Endothelial cell of umbilical vein (primary cell): Measurements from ENCODE around the gene TRPM3. TPM values are rescaled to one million over a fixed set of nuclear protein-coding genes. Genes with fewer than 3 reads are reported as not detected.

ENCODE experiments used
- BruUV-seq: library from RNA; stranded (reverse); fragments of 400-500 nt; replicated peaks from 2 replicates; lab custom pipeline; 2021; lab: Mats Ljungman, UMichigan
- CTCF ChIA-PET: fragments of 300-600, 350-600 bp; sonication (Branson Sonifier 250); formaldehyde crosslinking; loops from one replicate; lab custom pipeline; 2021; ENCODE audit warnings: antibody characterized with exemption, inconsistent platforms; lab: Charles Lee
- POLR2A ChIA-PET: fragments of 300-600, 350-600 bp; sonication (Branson Sonifier 250); formaldehyde crosslinking; loops from one replicate; lab custom pipeline; 2021; ENCODE audit warnings: antibody characterized with exemption, inconsistent platforms; lab: Charles Lee
- DNase-seq: peaks from one replicate; pipeline ENCODE4 v3.0.0-alpha.2; 2011; ENCODE audit warnings: low read depth, low spot score
- FAIRE-seq: peaks from 2 replicates; lab custom pipeline; 2011; peaks lifted over from hg19 to GRCh38; lab: Jason Lieb, UNC
- H2AFZ ChIP-seq: 2 replicates; pipeline ENCODE4 v1.6.0; 2012; ENCODE audit warnings: low read depth, low read length, control low read depth, inconsistent platforms
- H3K27ac ChIP-seq: 2 replicates; pipeline ENCODE4 v1.5.1; 2011; ENCODE audit warnings: low read depth, mild to moderate bottlenecking, control low read depth, low read length, moderate library complexity; ENCODE audit not compliant: insufficient read depth
- H3K27me3 ChIP-seq, 2 experiments: 2 replicates each; pipeline versions ENCODE4 v1.6.0 to v1.6.1; 2011; ENCODE audit warnings: low read length in 2 of 2, mixed read lengths in 1 of 2; ENCODE audit not compliant: control insufficient read depth in 2 of 2, insufficient read depth in 2 of 2
- H3K36me3 ChIP-seq, 2 experiments: 2 replicates in 1 of 2; 3 replicates in 1 of 2; pipeline ENCODE4 v1.5.1; 2011; ENCODE audit warnings: low read length in 2 of 2, mild to moderate bottlenecking in 1 of 2, moderate library complexity in 1 of 2; ENCODE audit not compliant: control insufficient read depth in 2 of 2, insufficient read depth in 2 of 2; ENCODE audit errors: extremely low read depth in 1 of 2
- H3K4me1 ChIP-seq: 3 replicates; pipeline ENCODE4 v1.5.1; 2011; ENCODE audit warnings: mild to moderate bottlenecking, low read length; ENCODE audit not compliant: control insufficient read depth, insufficient read depth; ENCODE audit errors: extremely low read depth
- H3K4me2 ChIP-seq: 2 replicates; pipeline ENCODE4 v1.6.1; 2011; ENCODE audit warnings: low read length, control low read depth, mixed read lengths; ENCODE audit not compliant: insufficient read depth
- H3K4me3 ChIP-seq, 3 experiments: fragments of 200-600 bp in 1 of 3; sonication (generic), shearing (Covaris generic) in 1 of 3; replicated peaks in 1 of 3; 2 replicates each; pipeline ENCODE4 v1.5.1; 2011 to 2016; ENCODE audit warnings: control low read depth in 3 of 3, low read length in 3 of 3, mild to moderate bottlenecking in 2 of 3, inconsistent platforms in 1 of 3, low read depth in 1 of 3, moderate library complexity in 1 of 3; ENCODE audit not compliant: insufficient read depth in 1 of 3
- H3K79me2 ChIP-seq: 2 replicates; pipeline ENCODE4 v1.6.0; 2012; ENCODE audit warnings: low read length, inconsistent platforms; ENCODE audit not compliant: control insufficient read depth, insufficient read depth
- H3K9ac ChIP-seq: replicated peaks from 2 replicates; pipeline ENCODE3; 2011; ENCODE audit warnings: low read length, control low read depth; ENCODE audit not compliant: insufficient read depth; ENCODE audit errors: extremely low read depth
- H3K9me1 ChIP-seq: replicated peaks from 3 replicates; pipeline ENCODE4 v1.6.0; 2011; ENCODE audit warnings: mild to moderate bottlenecking, low read length; ENCODE audit not compliant: control insufficient read depth, insufficient read depth; ENCODE audit errors: extremely low read depth
- H3K9me3 ChIP-seq: replicated peaks from 2 replicates; pipeline ENCODE4 v1.5.1; 2012; ENCODE audit warnings: low read length, inconsistent platforms; ENCODE audit not compliant: control insufficient read depth, insufficient read depth
- H4K20me1 ChIP-seq: replicated peaks from 2 replicates; pipeline ENCODE3; 2011; ENCODE audit warnings: mild to moderate bottlenecking, low read length; ENCODE audit not compliant: control insufficient read depth, insufficient read depth; ENCODE audit errors: extremely low read depth
- EZH2 ChIP-seq: IDR thresholded peaks from 2 replicates; pipeline ENCODE4 v1.6.1; 2012; ENCODE audit warnings: borderline replicate concordance, low read depth, mild to moderate bottlenecking, moderate library complexity, low read length, inconsistent platforms; ENCODE audit not compliant: severe bottlenecking
- FOS ChIP-seq: IDR thresholded peaks from 2 replicates; pipeline ENCODE4 v1.6.1; 2011; ENCODE audit warnings: mild to moderate bottlenecking, low read length, moderate library complexity, borderline replicate concordance; ENCODE audit not compliant: insufficient read depth
- GATA2 ChIP-seq: IDR thresholded peaks from 2 replicates; pipeline ENCODE4 v1.7.0; 2011; ENCODE audit warnings: low read depth, mild to moderate bottlenecking, moderate library complexity, mixed read lengths, low read length; ENCODE audit not compliant: insufficient read length, insufficient read depth
- JUN ChIP-seq: IDR thresholded peaks from 2 replicates; pipeline ENCODE4 v1.6.1; 2011; ENCODE audit warnings: borderline replicate concordance, low read depth; ENCODE audit not compliant: insufficient read length, insufficient read depth
- MYC ChIP-seq: IDR thresholded peaks from one replicate; pipeline ENCODE4 v1.6.1; 2011; ENCODE audit warnings: mild to moderate bottlenecking, low read depth, low read length
- POLR2A ChIP-seq: IDR thresholded peaks from 2 replicates; pipeline ENCODE4 v1.6.1; 2012; ENCODE audit warnings: low read depth, mild to moderate bottlenecking, control low read depth, low read length
- POLR2AphosphoS5 ChIP-seq: IDR thresholded peaks from 2 replicates; pipeline ENCODE4 v1.6.1; 2012; ENCODE audit warnings: low read depth, mild to moderate bottlenecking, control low read depth, low read length, moderate library complexity; ENCODE audit not compliant: insufficient read depth
- dilution Hi-C: fragments of 300-500 bp; cut with MboI; formaldehyde crosslinking; loops from one replicate; pipeline ENCODE4 v1.15.0; 2019; ENCODE audit warnings: low sequenced_read_pairs; ENCODE audit not compliant: extremely low pct_ligation_motif_present
- intact Hi-C: fragments of 100-400 bp; cut with micrococcal nuclease; formaldehyde crosslinking; loops from one replicate; pipeline ENCODE4 v1.10.0; 2022
- polyA plus RNA-seq, 4 experiments: library from polyadenylated mRNA; depleted of rRNA in 3 of 4; stranded (reverse) in 3 of 4; unstranded in 1 of 4; fragments of >200 nt; gene quantifications; 2 replicates each; pipeline versions ENCODE4 v1.2.1 to v1.2.3, GENCODE V29; 2011 to 2012; ENCODE audit warnings: missing spikeins in 1 of 4
- total RNA-seq: library from RNA; stranded (reverse); gene quantifications from 2 replicates; pipeline ENCODE4 v1.2.3, GENCODE V29; 2021
- TF ChIP-seq, protein P1 (sequence below), 2 donors: IDR thresholded peaks; 1 replicate in 1 of 2; 2 replicates in 1 of 2; pipeline ENCODE4 v1.5.1; 2011; ENCODE audit warnings: low read length in 2 of 2, mild to moderate bottlenecking in 2 of 2, moderate library complexity in 2 of 2, control low read depth in 1 of 2, inconsistent platforms in 1 of 2, low read depth in 1 of 2; ENCODE audit not compliant: insufficient read depth in 1 of 2; ENCODE audit errors: extremely low read depth in 1 of 2
- TF ChIP-seq, protein P2 (sequence below): IDR thresholded peaks from 2 replicates; pipeline ENCODE4 v1.6.1; 2011; ENCODE audit not compliant: insufficient read depth, insufficient read length

TRPM3 gene
- total and polyA plus RNA-seq, 2 donors (not counting 3 experiments of a cell fraction or from before 2014, with no cell fraction given): 0.17 to 0.33 TPM

DNA sequence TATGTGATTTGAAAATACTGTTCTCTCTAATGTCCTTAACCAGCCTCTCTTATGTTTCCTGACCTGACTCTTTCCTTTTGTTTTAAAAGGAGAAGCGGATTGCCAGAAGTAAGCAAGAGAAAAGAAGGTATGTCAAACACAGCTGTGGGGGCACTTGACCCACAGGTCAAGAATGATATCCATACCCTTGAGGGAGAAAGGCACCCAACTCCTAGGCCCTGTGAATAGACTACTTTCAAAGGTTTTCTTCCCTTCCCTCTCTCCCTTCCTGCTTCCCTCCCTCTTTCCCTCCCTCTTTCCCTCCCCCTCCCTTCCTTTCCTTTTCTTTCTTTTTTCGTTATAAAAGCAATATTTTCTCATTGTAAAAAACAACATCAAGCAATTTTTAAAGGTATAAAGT is 306.8 kb downstream of the TRPM3 start:
- H3K4me3 ChIP-seq: no peak overlapping the region

More for the DNA sequence above, 306.8 kb downstream of the TRPM3 start:
- H3K27ac ChIP-seq: no peak overlapping the region
- POLR2A ChIA-PET: no interaction called here
- no peak for DNase-seq
- no peaks in the 10 kb centered on the region for H3K4me1 ChIP-seq
- H3K4me2 ChIP-seq: no peak overlapping the region
- intact Hi-C loops (no loop called here), dilution Hi-C loops (no loop called here)
- H3K79me2 ChIP-seq: no peaks in the 10 kb centered on the region
- no peaks in the 10 kb centered on the region for H3K27me3 ChIP-seq
- BruUV-seq: no TSS peak
- H3K9ac ChIP-seq: no peak overlapping the region
- H3K9me1 ChIP-seq: no peaks in the 10 kb centered on the region
- no peak for TF ChIP-seq EZH2
- TF ChIP-seq MYC: no peak
- TF ChIP-seq JUN: no peak
- TF ChIP-seq, protein P1, sequence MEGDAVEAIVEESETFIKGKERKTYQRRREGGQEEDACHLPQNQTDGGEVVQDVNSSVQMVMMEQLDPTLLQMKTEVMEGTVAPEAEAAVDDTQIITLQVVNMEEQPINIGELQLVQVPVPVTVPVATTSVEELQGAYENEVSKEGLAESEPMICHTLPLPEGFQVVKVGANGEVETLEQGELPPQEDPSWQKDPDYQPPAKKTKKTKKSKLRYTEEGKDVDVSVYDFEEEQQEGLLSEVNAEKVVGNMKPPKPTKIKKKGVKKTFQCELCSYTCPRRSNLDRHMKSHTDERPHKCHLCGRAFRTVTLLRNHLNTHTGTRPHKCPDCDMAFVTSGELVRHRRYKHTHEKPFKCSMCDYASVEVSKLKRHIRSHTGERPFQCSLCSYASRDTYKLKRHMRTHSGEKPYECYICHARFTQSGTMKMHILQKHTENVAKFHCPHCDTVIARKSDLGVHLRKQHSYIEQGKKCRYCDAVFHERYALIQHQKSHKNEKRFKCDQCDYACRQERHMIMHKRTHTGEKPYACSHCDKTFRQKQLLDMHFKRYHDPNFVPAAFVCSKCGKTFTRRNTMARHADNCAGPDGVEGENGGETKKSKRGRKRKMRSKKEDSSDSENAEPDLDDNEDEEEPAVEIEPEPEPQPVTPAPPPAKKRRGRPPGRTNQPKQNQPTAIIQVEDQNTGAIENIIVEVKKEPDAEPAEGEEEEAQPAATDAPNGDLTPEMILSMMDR (IDR thresholded peaks at IDR 0.05; ENCODE audit: extremely low read depth in 1 of 2, insufficient read depth in 1 of 2, low read depth in 1 of 2, low read length in 2 of 2): no peak
- TF ChIP-seq FOS: no peak
- no peak for TF ChIP-seq POLR2A
- TF ChIP-seq POLR2AphosphoS5: no peak
- TF ChIP-seq, protein P2, sequence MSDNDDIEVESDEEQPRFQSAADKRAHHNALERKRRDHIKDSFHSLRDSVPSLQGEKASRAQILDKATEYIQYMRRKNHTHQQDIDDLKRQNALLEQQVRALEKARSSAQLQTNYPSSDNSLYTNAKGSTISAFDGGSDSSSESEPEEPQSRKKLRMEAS: no peak
- TF ChIP-seq GATA2: no peak
- no peaks in the 10 kb centered on the region for H3K36me3 ChIP-seq
- H3K9me3 ChIP-seq: no peaks in the 10 kb centered on the region
- no peaks in the 10 kb centered on the region for H4K20me1 ChIP-seq
- no peak for FAIRE-seq
- no peak overlapping the region for H2AFZ ChIP-seq
- CTCF ChIA-PET: interaction anchor here (1.4 kb wide), 1 partner anchor 12 kb away, joined by 3 read pairs; no protein-coding TSS in a partner anchor
